HEK293T (cell line): Measurements from ENCODE around the gene PCDHA1.

Source experiments
- BHLHE40 ChIP-seq: fragments of 450-650 bp; IDR thresholded peaks from 2 replicates; pipeline ENCODE4 v1.6.1; 2016; ENCODE audit warnings: mild to moderate bottlenecking, moderate library complexity, borderline replicate concordance
- CTBP1 ChIP-seq: fragments of 450-650 bp; IDR thresholded peaks from 2 replicates; pipeline ENCODE4 v1.6.1; 2016; ENCODE audit warnings: borderline replicate concordance
- FOXA1 ChIP-seq: fragments of 450-650 bp; IDR thresholded peaks from 2 replicates; pipeline ENCODE4 v1.6.1; 2016; ENCODE audit warnings: mild to moderate bottlenecking
- FOXK2 ChIP-seq: fragments of 450-650 bp; IDR thresholded peaks from 2 replicates; pipeline ENCODE4 v1.6.1; 2016; ENCODE audit warnings: mild to moderate bottlenecking
- FOXM1 ChIP-seq: fragments of 450-650 bp; IDR thresholded peaks from 2 replicates; pipeline ENCODE4 v1.6.1; 2017; ENCODE audit warnings: mild to moderate bottlenecking, borderline replicate concordance
- HDGF ChIP-seq: fragments of 450-650 bp; IDR thresholded peaks from 2 replicates; pipeline ENCODE4 v1.6.1; 2017; ENCODE audit warnings: antibody characterized with exemption, borderline replicate concordance
- NFRKB ChIP-seq: fragments of 450-650 bp; IDR thresholded peaks from 2 replicates; pipeline ENCODE4 v1.6.1; 2016; ENCODE audit warnings: mild to moderate bottlenecking, moderate library complexity
- SP1 ChIP-seq: fragments of 450-650 bp; IDR thresholded peaks from 2 replicates; pipeline ENCODE4 v1.6.1; 2017
- SUZ12 ChIP-seq: fragments of 450-650 bp; IDR thresholded peaks from 2 replicates; pipeline ENCODE4 v1.6.1; 2016; ENCODE audit warnings: mild to moderate bottlenecking
- TARDBP ChIP-seq: fragments of 450-650 bp; IDR thresholded peaks from 2 replicates; pipeline ENCODE4 v1.6.1; 2016
- TF ChIP-seq, protein P1 (sequence below): fragments of 450-650 bp; IDR thresholded peaks from 2 replicates; pipeline ENCODE4 v1.6.1; 2016

DNA sequence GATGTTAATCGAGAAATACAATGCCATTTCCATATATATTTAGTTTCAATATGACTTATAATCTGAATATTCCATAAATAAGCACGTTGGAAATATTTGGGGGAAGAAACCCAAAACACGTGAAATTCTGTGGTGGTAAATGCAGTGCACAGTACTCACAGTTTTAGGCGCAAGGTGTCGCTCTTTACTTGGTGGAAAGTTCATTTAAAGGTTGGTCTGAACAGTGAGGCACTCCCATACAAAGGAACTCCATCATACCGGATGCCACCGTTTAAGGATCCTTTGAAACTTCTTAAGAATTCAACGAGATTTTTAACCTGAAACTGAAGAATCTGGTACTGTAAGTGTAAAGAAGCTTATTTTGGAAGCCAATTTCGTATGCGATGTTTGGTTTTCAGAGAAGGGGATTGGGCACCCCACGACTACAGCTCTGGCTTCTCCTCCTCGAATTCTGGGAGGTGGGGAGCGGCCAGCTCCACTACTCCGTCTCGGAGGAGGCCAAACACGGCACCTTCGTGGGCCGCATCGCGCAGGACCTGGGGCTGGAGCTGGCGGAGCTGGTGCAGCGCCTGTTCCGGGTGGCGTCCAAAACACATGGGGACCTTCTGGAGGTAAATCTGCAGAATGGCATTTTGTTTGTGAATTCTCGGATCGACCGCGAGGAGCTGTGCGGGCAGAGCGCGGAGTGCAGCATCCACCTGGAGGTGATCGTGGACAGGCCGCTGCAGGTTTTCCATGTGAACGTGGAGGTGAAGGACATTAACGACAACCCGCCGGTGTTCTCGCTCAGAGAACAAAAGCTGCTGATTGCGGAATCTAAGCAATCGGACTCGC is 83.0 kb downstream of the PCDHA1 start, which contains the start of gene PCDHA11:
- no peak for TF ChIP-seq HDGF
- TF ChIP-seq, protein P1, sequence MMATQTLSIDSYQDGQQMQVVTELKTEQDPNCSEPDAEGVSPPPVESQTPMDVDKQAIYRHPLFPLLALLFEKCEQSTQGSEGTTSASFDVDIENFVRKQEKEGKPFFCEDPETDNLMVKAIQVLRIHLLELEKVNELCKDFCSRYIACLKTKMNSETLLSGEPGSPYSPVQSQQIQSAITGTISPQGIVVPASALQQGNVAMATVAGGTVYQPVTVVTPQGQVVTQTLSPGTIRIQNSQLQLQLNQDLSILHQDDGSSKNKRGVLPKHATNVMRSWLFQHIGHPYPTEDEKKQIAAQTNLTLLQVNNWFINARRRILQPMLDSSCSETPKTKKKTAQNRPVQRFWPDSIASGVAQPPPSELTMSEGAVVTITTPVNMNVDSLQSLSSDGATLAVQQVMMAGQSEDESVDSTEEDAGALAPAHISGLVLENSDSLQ, result no peak
- no peak for TF ChIP-seq FOXA1
- no peak for TF ChIP-seq FOXM1
- TF ChIP-seq TARDBP, result no peak
- no peak for TF ChIP-seq NFRKB
- TF ChIP-seq SP1, result no peak
- TF ChIP-seq FOXK2, result no peak
- TF ChIP-seq CTBP1, result no peak
- TF ChIP-seq SUZ12, result no peak
- no peak for TF ChIP-seq BHLHE40
